Neural cell (in vitro differentiated cells): Measurements from ENCODE around the gene RAB40C. TPM values are rescaled to one million over a fixed set of nuclear protein-coding genes. Genes with fewer than 3 reads are reported as not detected.

Source experiments
- H2AFZ ChIP-seq: fragments of 200-600, 300-800 bp; sonication (generic), shearing (Covaris generic); 2 replicates; pipeline ENCODE4 v1.6.0; 2014; ENCODE audit warnings: low read depth, mild to moderate bottlenecking, antibody characterized with exemption, low read length, moderate library complexity
- H3F3A ChIP-seq: fragments of 200-600 bp; shearing (Covaris generic); 2 replicates; pipeline ENCODE4 v1.6.1; 2016; ENCODE audit warnings: mild to moderate bottlenecking, moderate library complexity, mixed read lengths, antibody characterized with exemption, low read length; ENCODE audit not compliant: insufficient read depth, poor library complexity, severe bottlenecking
- H3K27ac ChIP-seq: fragments of 200-600, 300-800 bp; sonication (generic), shearing (Covaris generic); 2 replicates; pipeline ENCODE4 v1.5.1; 2014; ENCODE audit warnings: mild to moderate bottlenecking, low read length, moderate library complexity
- H3K27me3 ChIP-seq: fragments of 300-800, 200-600 bp; sonication (generic), shearing (Covaris generic); 2 replicates; pipeline ENCODE4 v1.6.0; 2014; ENCODE audit warnings: mild to moderate bottlenecking, low read depth, low read length, moderate library complexity; ENCODE audit not compliant: insufficient read depth
- H3K36me3 ChIP-seq: fragments of 300-800, 200-600 bp; sonication (generic), shearing (Covaris generic); 2 replicates; pipeline ENCODE4 v1.5.1; 2014; ENCODE audit warnings: mild to moderate bottlenecking, antibody characterized with exemption, low read length, moderate library complexity; ENCODE audit not compliant: insufficient read depth
- H3K4me2 ChIP-seq: fragments of 300-800, 200-600 bp; sonication (generic), shearing (Covaris generic); 2 replicates; pipeline ENCODE4 v1.6.0; 2014; ENCODE audit warnings: mild to moderate bottlenecking, low read length
- H3K4me3 ChIP-seq: fragments of 300-800, 200-600 bp; sonication (generic), shearing (Covaris generic); 2 replicates; pipeline ENCODE4 v1.5.1; 2014; ENCODE audit warnings: mild to moderate bottlenecking, low read length, moderate library complexity
- H3K79me2 ChIP-seq: fragments of 200-600 bp; shearing (Covaris generic); replicated peaks from 2 replicates; pipeline ENCODE4 v1.6.0; 2014; ENCODE audit warnings: mild to moderate bottlenecking, low read length, moderate library complexity; ENCODE audit not compliant: insufficient read depth
- H3K9ac ChIP-seq: fragments of 300-800, 200-600 bp; sonication (generic), shearing (Covaris generic); 2 replicates; pipeline ENCODE4 v1.6.1; 2016; ENCODE audit warnings: mild to moderate bottlenecking, low read length, mixed read lengths
- H3K9me2 ChIP-seq: fragments of 200-600 bp; shearing (Covaris generic); 2 replicates; pipeline ENCODE4 v1.6.1; 2016; ENCODE audit warnings: mild to moderate bottlenecking, low read length, mixed read lengths; ENCODE audit not compliant: insufficient read depth
- H3K9me3 ChIP-seq: fragments of 200-600, 300-800 bp; sonication (generic), shearing (Covaris generic); 2 replicates; pipeline ENCODE4 v1.6.1; 2016; ENCODE audit warnings: mild to moderate bottlenecking, mixed run types, low read length, moderate library complexity, mixed read lengths
- H4K20me1 ChIP-seq: fragments of 200-600 bp; shearing (Covaris generic); 2 replicates; pipeline ENCODE4 v1.6.1; 2016; ENCODE audit warnings: mild to moderate bottlenecking, mixed run types; ENCODE audit not compliant: insufficient read depth
- EP300 ChIP-seq: fragments of 450-650 bp; conservative IDR thresholded peaks from 2 replicates; pipeline ENCODE4 v1.6.1; 2014; ENCODE audit warnings: antibody characterized with exemption, mild to moderate bottlenecking, moderate library complexity; ENCODE audit not compliant: poor library complexity, severe bottlenecking
- EZH2 ChIP-seq: fragments of 200-600, 300-800 bp; shearing (Covaris generic), sonication (generic); IDR thresholded peaks from 2 replicates; pipeline ENCODE4 v1.6.1; 2014; ENCODE audit warnings: antibody characterized with exemption, low read length, borderline replicate concordance, mild to moderate bottlenecking; ENCODE audit not compliant: insufficient read depth, poor library complexity, severe bottlenecking
- MXI1 ChIP-seq: fragments of 450-650 bp; conservative IDR thresholded peaks from 2 replicates; pipeline ENCODE4 v1.6.1; 2014; ENCODE audit warnings: antibody characterized with exemption, mild to moderate bottlenecking; ENCODE audit not compliant: poor library complexity, severe bottlenecking
- POLR2AphosphoS5 ChIP-seq: IDR thresholded peaks from 2 replicates; pipeline ENCODE4 v1.6.1; 2012
- RAD21 ChIP-seq: fragments of 450-650 bp; conservative IDR thresholded peaks from 2 replicates; pipeline ENCODE4 v1.6.1; 2014; ENCODE audit warnings: antibody characterized with exemption, mild to moderate bottlenecking, moderate library complexity
- SMC3 ChIP-seq: fragments of 450-650 bp; conservative IDR thresholded peaks from 2 replicates; pipeline ENCODE4 v1.6.1; 2014; ENCODE audit warnings: antibody characterized with exemption, mild to moderate bottlenecking, moderate library complexity; ENCODE audit not compliant: poor library complexity
- TAF1 ChIP-seq: IDR thresholded peaks from 2 replicates; pipeline ENCODE4 v1.6.1; 2012; ENCODE audit warnings: low read depth
- polyA plus RNA-seq: library from polyadenylated mRNA; depleted of rRNA; stranded (reverse); fragments of >200 nt; gene quantifications from 2 replicates; pipeline ENCODE4 v1.2.3, GENCODE V29; 2014
- TF ChIP-seq, protein P1 (sequence below): fragments of 450-650 bp; IDR thresholded peaks from 2 replicates; pipeline ENCODE4 v1.5.1; 2014; ENCODE audit warnings: antibody characterized with exemption, mild to moderate bottlenecking, moderate library complexity; ENCODE audit not compliant: poor library complexity, severe bottlenecking
- TF ChIP-seq, protein P2 (sequence below): IDR thresholded peaks from 2 replicates; pipeline ENCODE4 v1.6.1; 2012; ENCODE audit warnings: borderline replicate concordance

Gene RAB40C
- polyA plus RNA-seq, 1 donor from 2014 or later = 40.7 TPM

DNA sequence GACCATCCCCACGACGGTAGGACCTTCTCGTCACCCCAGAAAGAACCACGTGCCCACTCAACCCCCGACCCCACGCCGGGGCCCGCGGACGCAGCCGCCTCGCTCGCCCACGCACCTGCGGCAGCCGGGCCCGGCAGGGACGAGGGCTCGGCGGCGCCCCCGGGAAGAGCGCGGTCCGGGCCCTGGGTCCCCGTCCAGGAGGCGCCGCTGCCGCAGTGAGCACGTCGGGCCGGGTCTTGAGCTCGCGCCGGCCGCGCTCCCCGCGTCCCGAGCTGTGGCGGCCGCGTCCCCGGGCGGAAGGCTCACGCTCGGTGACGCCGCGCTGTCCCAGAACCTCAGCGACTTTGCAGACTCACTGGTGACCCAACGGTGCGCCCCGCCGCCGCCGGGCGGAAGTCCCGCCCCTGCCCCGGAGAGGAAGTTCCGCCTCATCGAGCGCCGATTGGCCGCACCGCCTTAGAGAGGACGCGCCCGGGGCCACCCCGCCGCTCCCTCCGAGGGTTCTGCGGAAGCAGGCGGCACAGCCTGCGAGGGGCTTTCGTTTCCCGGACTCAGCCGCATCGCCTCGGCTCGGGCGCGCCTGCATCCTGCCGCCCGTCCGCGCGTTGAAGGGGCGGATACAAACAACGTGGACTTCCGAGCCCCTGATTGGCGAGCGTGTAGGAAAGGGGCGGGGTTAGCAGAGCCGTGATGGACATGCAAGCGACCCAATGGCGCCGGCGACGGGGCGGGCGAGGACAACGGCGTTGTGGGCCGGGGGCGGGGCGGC is 793 bp upstream of the RAB40C start:
- peaks cover 4% of the 10 kb centered on the region for H4K20me1 ChIP-seq
- peak overlapping the region; percentile 89 for H2AFZ ChIP-seq
- H3F3A ChIP-seq = no peaks in the 10 kb centered on the region
- H3K36me3 ChIP-seq = no peaks in the 10 kb centered on the region
- H3K4me2 ChIP-seq = peak overlapping the region; percentile 51
- peak overlapping the region; percentile 95 for H3K27ac ChIP-seq
- H3K9me2 ChIP-seq = no peaks in the 10 kb centered on the region
- peak overlapping the region; percentile 97 for H3K4me3 ChIP-seq
- TF ChIP-seq RAD21 (peak; percentile 26), POLR2AphosphoS5 (peak; percentile 71), MXI1 (peak; percentile 90), TAF1 (no peak), EP300 (peak; percentile 53), EZH2 (no peak), SMC3 (peak; percentile 46)
- TF ChIP-seq, protein P1, sequence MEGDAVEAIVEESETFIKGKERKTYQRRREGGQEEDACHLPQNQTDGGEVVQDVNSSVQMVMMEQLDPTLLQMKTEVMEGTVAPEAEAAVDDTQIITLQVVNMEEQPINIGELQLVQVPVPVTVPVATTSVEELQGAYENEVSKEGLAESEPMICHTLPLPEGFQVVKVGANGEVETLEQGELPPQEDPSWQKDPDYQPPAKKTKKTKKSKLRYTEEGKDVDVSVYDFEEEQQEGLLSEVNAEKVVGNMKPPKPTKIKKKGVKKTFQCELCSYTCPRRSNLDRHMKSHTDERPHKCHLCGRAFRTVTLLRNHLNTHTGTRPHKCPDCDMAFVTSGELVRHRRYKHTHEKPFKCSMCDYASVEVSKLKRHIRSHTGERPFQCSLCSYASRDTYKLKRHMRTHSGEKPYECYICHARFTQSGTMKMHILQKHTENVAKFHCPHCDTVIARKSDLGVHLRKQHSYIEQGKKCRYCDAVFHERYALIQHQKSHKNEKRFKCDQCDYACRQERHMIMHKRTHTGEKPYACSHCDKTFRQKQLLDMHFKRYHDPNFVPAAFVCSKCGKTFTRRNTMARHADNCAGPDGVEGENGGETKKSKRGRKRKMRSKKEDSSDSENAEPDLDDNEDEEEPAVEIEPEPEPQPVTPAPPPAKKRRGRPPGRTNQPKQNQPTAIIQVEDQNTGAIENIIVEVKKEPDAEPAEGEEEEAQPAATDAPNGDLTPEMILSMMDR = peak; percentile 23
- TF ChIP-seq, protein P2, sequence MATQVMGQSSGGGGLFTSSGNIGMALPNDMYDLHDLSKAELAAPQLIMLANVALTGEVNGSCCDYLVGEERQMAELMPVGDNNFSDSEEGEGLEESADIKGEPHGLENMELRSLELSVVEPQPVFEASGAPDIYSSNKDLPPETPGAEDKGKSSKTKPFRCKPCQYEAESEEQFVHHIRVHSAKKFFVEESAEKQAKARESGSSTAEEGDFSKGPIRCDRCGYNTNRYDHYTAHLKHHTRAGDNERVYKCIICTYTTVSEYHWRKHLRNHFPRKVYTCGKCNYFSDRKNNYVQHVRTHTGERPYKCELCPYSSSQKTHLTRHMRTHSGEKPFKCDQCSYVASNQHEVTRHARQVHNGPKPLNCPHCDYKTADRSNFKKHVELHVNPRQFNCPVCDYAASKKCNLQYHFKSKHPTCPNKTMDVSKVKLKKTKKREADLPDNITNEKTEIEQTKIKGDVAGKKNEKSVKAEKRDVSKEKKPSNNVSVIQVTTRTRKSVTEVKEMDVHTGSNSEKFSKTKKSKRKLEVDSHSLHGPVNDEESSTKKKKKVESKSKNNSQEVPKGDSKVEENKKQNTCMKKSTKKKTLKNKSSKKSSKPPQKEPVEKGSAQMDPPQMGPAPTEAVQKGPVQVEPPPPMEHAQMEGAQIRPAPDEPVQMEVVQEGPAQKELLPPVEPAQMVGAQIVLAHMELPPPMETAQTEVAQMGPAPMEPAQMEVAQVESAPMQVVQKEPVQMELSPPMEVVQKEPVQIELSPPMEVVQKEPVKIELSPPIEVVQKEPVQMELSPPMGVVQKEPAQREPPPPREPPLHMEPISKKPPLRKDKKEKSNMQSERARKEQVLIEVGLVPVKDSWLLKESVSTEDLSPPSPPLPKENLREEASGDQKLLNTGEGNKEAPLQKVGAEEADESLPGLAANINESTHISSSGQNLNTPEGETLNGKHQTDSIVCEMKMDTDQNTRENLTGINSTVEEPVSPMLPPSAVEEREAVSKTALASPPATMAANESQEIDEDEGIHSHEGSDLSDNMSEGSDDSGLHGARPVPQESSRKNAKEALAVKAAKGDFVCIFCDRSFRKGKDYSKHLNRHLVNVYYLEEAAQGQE = no peak
- peak overlapping the region; percentile 92 for H3K9ac ChIP-seq
- no peaks in the 10 kb centered on the region for H3K27me3 ChIP-seq
- H3K79me2 ChIP-seq = peaks cover 21% of the 10 kb centered on the region
- no peaks in the 10 kb centered on the region for H3K9me3 ChIP-seq

DNA sequence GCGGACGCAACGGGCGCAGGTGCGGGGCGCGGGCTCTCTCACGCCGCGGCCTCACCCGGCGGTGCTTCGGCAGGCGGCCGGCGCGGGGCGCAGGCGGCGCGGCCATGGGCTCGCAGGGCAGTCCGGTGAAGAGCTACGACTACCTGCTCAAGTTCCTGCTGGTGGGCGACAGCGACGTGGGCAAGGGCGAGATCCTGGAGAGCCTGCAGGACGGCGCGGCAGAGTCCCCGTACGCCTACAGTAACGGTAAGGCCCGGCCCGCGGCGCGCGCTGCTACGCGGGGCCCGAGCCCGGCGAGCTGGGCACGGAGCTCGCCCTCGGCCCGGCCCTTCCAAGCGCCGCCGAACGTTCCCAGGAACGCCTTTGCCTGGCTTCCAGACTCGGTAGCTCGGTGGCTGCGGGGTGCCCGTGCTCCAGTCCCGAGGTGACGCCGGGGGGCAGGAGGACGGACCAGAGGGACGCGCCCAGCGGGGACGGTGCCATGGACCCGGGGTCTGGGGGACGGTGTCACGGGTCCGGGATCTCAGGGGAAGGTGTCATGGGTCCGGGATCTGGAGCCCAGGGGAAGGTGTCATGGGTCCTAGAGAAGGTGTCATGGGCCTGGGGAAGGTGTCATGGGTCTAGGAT is 435 bp downstream of the RAB40C start:
- Histone ChIP-seq H3K9me3 (no peaks in the 10 kb centered on the region), H3K4me2 (peak overlapping the region; percentile 91), H3K9ac (peak overlapping the region; percentile 74), H3K27me3 (no peaks in the 10 kb centered on the region), H3K4me3 (peak overlapping the region; percentile 91), H3F3A (no peaks in the 10 kb centered on the region), H3K9me2 (no peaks in the 10 kb centered on the region), H3K79me2 (peaks cover 26% of the 10 kb centered on the region), H3K36me3 (no peaks in the 10 kb centered on the region), H3K27ac (peak overlapping the region; percentile 33), H2AFZ (no peak overlapping the region), H4K20me1 (peaks cover 4% of the 10 kb centered on the region)
- TF ChIP-seq, protein P2 = no peak
- TF ChIP-seq TAF1 (no peak), RAD21 (no peak), POLR2AphosphoS5 (no peak), EZH2 (no peak), MXI1 (peak; percentile 65), EP300 (no peak), SMC3 (no peak)
- TF ChIP-seq, protein P1 = peak; percentile 17
